Hepatocyte (in vitro differentiated cells): ENCODE data around the gene PAPSS1.

Source experiments
- CTCF ChIP-seq: fragments of 200-600 bp; sonication (generic); IDR thresholded peaks from 2 replicates; pipeline ENCODE4 v1.5.1; 2016; ENCODE audit warnings: antibody characterized with exemption, mild to moderate bottlenecking; ENCODE audit not compliant: poor library complexity
- EZH2 ChIP-seq: fragments of 200-600 bp; sonication (generic); IDR thresholded peaks from 2 replicates; pipeline ENCODE4 v1.6.1; 2016; ENCODE audit warnings: antibody characterized with exemption, mild to moderate bottlenecking, borderline replicate concordance

GRCh38 chr4:107719207-107719921, 670 bp downstream of the PAPSS1 start:
- TF ChIP-seq CTCF (no peak), EZH2 (no peak)
